22Rv1 (cell line): Measurements from ENCODE around the gene TBC1D22B.
"Not testable (repeated sequence)": the region's sequence is repeated elsewhere in the genome, so short reads cannot be mapped to it uniquely, and the experiment has no call there.

ENCODE experiments used
- H3K27ac ChIP-seq: fragments of 450-650 bp; 2 replicates; pipeline ENCODE4 v1.5.1; 2017
- ZFX ChIP-seq: fragments of 450-650 bp; IDR thresholded peaks from 2 replicates; pipeline ENCODE4 v1.6.1; 2017; ENCODE audit warnings: antibody characterized with exemption, borderline replicate concordance
- TF ChIP-seq, protein P1 (sequence below): fragments of 450-650 bp; IDR thresholded peaks from 2 replicates; pipeline ENCODE4 v1.5.1; 2017; ENCODE audit warnings: mild to moderate bottlenecking

Gene TBC1D22B

DNA sequence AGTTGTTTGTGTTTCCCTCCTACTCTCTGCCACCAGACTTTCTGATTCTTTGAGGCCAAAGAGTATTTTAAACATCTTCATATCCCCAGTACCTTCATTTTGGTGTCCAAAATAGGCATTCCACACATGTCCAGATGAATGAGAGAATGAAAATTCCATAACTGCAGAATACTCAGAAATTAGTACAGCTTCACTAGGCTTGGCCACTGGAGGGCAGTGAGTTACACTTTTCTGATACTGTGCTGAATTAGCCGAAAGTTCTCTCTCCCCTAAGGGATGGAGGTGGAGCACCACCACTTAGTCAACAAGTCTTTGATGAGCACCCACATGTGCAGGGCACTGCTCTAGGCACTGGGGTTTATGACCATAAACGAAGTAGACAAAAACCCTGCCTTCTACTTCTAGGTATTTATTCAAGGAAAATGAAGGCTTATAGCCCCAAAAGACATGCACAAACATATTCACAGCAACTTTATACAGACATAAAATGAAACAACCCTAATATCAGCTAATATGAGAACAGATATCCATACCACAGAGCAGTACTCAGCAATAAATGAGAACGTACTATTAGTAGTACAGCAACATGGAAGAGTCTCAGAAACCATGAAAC lies 46.4 kb downstream of the TBC1D22B start:
- no peak overlapping the region for H3K27ac ChIP-seq
- TF ChIP-seq, protein P1, sequence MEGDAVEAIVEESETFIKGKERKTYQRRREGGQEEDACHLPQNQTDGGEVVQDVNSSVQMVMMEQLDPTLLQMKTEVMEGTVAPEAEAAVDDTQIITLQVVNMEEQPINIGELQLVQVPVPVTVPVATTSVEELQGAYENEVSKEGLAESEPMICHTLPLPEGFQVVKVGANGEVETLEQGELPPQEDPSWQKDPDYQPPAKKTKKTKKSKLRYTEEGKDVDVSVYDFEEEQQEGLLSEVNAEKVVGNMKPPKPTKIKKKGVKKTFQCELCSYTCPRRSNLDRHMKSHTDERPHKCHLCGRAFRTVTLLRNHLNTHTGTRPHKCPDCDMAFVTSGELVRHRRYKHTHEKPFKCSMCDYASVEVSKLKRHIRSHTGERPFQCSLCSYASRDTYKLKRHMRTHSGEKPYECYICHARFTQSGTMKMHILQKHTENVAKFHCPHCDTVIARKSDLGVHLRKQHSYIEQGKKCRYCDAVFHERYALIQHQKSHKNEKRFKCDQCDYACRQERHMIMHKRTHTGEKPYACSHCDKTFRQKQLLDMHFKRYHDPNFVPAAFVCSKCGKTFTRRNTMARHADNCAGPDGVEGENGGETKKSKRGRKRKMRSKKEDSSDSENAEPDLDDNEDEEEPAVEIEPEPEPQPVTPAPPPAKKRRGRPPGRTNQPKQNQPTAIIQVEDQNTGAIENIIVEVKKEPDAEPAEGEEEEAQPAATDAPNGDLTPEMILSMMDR, result peak; percentile 71
- TF ChIP-seq ZFX, result no peak

DNA sequence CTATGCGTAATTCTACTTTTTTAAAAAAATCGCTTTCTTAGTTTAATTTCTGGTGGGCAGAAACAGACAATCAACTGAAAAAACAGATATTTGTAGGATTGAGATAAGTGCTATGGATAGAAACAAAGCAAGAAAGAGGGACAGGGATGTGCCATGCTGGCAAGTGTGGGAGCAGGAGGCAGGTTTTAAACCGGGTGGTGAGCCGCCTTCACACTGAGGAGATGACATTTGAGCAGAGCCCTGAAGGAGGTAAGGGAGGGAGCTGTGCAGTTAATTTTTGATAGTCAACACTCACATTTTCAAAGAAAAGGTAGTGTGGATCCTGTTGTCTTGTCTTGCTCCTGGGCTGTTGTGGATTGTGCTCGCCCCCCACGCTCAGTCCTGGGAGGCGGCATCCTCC lies 47.2 kb downstream of the TBC1D22B start:
- no peak for TF ChIP-seq ZFX
- TF ChIP-seq, protein P1, result no peak
- no peak overlapping the region for H3K27ac ChIP-seq

DNA sequence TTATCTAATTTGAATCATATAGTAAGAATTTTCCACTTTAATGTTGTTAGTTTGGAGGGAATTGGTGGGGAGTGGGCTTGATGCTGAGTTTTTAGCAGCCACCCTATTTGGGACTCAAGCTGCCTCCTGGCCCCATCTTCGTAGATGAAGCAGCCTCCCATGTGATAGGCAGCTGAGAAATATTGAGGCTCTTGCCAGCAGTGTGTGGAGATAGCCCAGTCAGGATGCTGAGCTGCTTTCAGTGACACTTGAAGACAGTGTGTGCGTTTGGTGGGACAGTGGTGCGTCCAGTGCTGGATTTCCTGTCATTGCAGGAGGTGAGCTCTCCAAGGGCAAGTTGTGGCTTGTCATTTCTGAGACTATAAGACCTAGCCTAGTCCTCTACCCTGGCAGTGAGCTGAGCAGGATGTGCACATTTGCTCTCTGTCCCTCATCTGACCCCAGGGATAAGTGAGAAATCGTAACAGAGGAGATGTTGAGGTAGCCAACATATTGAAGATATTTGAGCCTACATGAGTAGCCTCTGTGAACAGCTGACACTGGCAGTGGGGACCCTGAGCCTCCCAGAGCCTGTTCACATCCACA lies 48.4 kb downstream of the TBC1D22B start:
- H3K27ac ChIP-seq, result no peak overlapping the region
- TF ChIP-seq ZFX, result no peak
- TF ChIP-seq, protein P1, result no peak

DNA sequence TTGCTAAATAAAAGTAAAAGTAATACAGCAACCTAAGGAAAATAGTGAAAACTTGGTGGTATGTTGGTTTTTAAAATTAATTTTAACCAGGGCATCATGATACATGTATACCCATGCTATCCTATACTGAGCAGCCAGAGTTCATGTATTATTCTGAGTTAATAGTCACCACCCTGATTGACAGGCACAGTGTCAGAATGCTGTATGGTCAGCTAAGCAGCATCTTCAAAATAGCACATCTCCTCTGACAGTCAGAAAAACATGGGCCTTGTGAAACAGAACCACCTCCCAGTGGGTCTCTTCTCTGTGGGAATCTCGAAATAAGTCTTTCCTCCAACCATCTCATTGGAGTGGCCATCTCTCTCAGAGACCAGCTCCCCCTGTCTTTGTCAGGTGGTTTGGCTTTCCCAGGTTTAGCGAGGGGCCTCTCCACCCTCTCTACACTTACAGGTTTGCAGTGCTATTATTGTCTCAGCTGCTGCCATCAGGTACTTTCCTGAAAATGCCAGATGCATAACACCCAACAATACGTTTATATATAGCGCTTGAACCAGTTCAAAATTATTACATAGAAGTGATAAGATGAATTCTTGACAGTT lies 49.2 kb downstream of the TBC1D22B start:
- TF ChIP-seq, protein P1, result no peak
- TF ChIP-seq ZFX, result no peak
- no peak overlapping the region for H3K27ac ChIP-seq

DNA sequence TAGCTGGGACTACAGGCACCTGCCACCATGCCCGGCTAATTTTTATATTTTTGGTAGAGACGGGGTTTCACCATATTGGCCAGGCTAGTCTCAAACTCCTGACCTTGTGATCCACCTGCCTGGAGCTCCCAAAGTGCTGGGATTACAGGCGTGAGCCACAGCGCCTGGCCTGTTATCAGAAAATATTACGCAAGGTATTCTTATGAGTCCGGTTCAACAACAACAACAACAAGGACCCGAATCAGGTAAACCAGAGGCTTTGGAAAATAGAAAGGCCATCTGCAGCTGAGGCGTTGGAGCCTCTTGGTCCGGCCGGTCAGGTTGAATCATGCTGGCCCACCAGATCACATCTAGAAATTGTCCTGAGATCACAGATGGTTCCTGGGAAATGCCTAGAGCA lies 49.9 kb downstream of the TBC1D22B start:
- not testable (repeated sequence) for H3K27ac ChIP-seq

DNA sequence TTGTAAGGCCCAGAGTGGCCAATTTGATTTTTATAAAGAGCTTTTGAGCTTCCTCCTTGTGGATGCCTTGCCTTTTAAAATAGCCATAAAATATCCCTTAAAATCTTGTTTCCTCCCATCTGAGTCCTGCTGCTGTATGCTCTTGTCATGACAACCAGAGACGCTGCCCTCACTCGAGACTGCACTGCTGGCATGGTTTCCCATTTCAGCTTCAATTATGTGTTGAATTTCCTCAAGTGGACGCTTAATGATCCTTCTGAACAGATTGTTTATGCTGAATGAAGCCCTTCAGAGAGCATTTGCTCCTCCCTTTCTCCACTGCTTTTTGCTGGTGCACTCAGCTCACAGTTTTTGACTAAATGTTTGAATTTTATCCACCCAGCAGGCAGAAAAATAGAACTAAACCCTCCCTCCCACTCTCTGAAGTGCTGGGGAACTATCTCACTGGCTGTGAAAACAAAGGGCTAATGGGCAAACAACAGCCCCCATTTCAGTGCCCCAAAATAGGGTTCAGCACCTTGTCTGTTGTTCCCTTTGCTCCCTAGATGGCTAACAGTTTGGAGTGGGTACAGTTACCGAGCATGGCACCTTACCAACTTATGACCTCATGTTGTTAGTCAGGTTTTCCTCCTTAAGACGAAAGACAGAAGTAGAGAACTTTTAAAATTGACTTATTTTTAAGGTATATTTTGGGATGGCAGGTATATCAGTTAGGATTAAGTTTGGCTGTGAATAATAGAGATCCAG lies 50.7 kb downstream of the TBC1D22B start:
- no peak overlapping the region for H3K27ac ChIP-seq
- TF ChIP-seq, protein P1, result no peak
- no peak for TF ChIP-seq ZFX

DNA sequence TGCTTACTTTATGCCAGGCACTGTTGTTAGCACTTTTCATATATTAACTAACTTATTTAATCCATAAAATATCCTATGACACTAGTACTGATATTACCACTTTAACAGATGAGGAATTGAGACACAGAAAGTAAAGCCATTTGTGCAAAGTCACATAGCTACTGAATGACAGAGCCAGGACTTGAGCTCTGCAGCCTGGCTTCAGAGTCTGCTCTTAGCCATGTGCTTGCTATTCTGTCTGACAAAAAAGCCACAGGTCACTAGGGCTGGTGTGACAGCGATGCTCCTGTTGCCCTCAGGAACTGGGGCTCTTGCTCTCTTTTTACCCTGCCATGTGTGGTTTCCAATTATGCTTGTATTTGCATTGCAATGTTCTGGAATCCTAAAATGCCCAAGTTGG lies 51.5 kb downstream of the TBC1D22B start:
- TF ChIP-seq ZFX, result no peak
- TF ChIP-seq, protein P1, result no peak
- no peak overlapping the region for H3K27ac ChIP-seq
